Breast epithelium (tissue), 4 donors: Measurements from ENCODE around the gene OCIAD2. TPM values are rescaled to one million over a fixed set of nuclear protein-coding genes. Genes with fewer than 3 reads are reported as not detected.

Experiments used
- DNase-seq, 2 donors: peaks; one replicate each; pipeline ENCODE4 v3.0.0-alpha.2; 2019; ENCODE audit warnings: low spot score in 2 of 2
- H3K27ac ChIP-seq, 2 donors: fragments of 200-600 bp; sonication (generic) in 1 of 2; one replicate each; pipeline ENCODE4 v1.5.1; 2016 to 2019; ENCODE audit warnings: mild to moderate bottlenecking in 1 of 2
- H3K27me3 ChIP-seq, 2 donors: fragments of 200-600 bp; sonication (generic) in 1 of 2; one replicate each; pipeline versions ENCODE4 v1.5.1 to v1.6.0; 2017 to 2019; ENCODE audit warnings: control low read depth in 1 of 2, mild to moderate bottlenecking in 1 of 2
- H3K36me3 ChIP-seq: fragments of 200-600 bp; one replicate; pipeline ENCODE4 v1.5.1; 2019
- H3K4me1 ChIP-seq, 2 donors: fragments of 200-600 bp; sonication (generic); one replicate each; pipeline ENCODE4 v1.5.1; 2016 to 2019; ENCODE audit warnings: control low read depth in 1 of 2
- H3K4me3 ChIP-seq, 3 donors: fragments of 200-600 bp; sonication (generic); 1 replicate in 2 of 3; 2 replicates in 1 of 3; pipeline ENCODE4 v1.5.1; 2016 to 2019; ENCODE audit warnings: mild to moderate bottlenecking in 3 of 3, moderate library complexity in 2 of 3
- H3K9me3 ChIP-seq, 2 donors: fragments of 200-600 bp; sonication (generic) in 1 of 2; one replicate each; pipeline ENCODE4 v1.5.1; 2016 to 2019; ENCODE audit warnings: control low read depth in 1 of 2
- POLR2A ChIP-seq: fragments of 450-650 bp; IDR thresholded peaks from one replicate; pipeline ENCODE4 v1.6.1; 2016; ENCODE audit warnings: antibody characterized with exemption, mild to moderate bottlenecking, moderate library complexity
- POLR2AphosphoS5 ChIP-seq, 3 donors: sonication (generic); formaldehyde crosslinking; IDR thresholded peaks; one replicate each; pipeline ENCODE4 v1.6.1; 2017; ENCODE audit warnings: antibody characterized with exemption in 3 of 3
- intact Hi-C: fragments of 100-400 bp; cut with DNase I; formaldehyde crosslinking; loops from one replicate; pipeline ENCODE4 v1.15.1; 2023; ENCODE audit warnings: low total_unique reads
- total RNA-seq, 3 donors: library from RNA; depleted of rRNA; stranded (reverse); fragments of >200 nt; gene quantifications; one replicate each; pipeline ENCODE4 v1.1.0, GENCODE V29; 2016
- TF ChIP-seq, protein P1 (sequence below), 3 donors: fragments of 450-650 bp; IDR thresholded peaks; one replicate each; pipeline ENCODE4 v1.5.1; 2016 to 2017; ENCODE audit warnings: antibody characterized with exemption in 3 of 3, mild to moderate bottlenecking in 3 of 3, moderate library complexity in 3 of 3

Gene OCIAD2
- total RNA-seq, 3 donors from 2014 or later = 9.2 to 22.0 (median 9.9) TPM

DNA sequence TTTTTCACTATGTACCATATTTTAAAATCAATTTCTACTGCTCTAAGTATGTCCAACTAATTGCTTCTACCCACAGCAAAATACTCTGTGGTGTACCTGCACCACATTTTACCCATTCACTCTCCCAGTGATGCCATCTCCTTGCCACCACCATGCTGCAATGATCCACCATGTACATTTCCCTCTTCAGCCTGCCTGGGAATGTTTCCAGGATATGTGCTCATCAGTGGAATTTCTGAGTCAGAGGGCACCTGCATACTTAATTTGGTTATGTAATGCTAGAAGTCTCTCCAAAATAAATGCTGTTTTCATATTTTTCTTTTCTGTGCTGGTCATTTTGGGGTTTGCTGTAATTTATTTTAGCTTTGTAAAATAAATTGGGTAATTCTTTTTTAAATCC is 33.2 kb upstream of the OCIAD2 start:
- no peak for TF ChIP-seq POLR2A
- TF ChIP-seq, protein P1, sequence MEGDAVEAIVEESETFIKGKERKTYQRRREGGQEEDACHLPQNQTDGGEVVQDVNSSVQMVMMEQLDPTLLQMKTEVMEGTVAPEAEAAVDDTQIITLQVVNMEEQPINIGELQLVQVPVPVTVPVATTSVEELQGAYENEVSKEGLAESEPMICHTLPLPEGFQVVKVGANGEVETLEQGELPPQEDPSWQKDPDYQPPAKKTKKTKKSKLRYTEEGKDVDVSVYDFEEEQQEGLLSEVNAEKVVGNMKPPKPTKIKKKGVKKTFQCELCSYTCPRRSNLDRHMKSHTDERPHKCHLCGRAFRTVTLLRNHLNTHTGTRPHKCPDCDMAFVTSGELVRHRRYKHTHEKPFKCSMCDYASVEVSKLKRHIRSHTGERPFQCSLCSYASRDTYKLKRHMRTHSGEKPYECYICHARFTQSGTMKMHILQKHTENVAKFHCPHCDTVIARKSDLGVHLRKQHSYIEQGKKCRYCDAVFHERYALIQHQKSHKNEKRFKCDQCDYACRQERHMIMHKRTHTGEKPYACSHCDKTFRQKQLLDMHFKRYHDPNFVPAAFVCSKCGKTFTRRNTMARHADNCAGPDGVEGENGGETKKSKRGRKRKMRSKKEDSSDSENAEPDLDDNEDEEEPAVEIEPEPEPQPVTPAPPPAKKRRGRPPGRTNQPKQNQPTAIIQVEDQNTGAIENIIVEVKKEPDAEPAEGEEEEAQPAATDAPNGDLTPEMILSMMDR (IDR thresholded peaks at IDR 0.05) = no peak
- no peak for TF ChIP-seq POLR2AphosphoS5 (IDR thresholded peaks at IDR 0.05)
- H3K27me3 ChIP-seq = no peaks in the 10 kb centered on the region
- no peaks in the 10 kb centered on the region for H3K4me1 ChIP-seq
- no peak overlapping the region for H3K4me3 ChIP-seq
- peak in 1 of 2 donors; percentile 19 for DNase-seq
- H3K36me3 ChIP-seq = no peaks in the 10 kb centered on the region
- peaks cover 5 to 6% of the 10 kb centered on the region in 2 donors for H3K9me3 ChIP-seq
- no peak overlapping the region for H3K27ac ChIP-seq
- intact Hi-C loops = no loop called here

DNA sequence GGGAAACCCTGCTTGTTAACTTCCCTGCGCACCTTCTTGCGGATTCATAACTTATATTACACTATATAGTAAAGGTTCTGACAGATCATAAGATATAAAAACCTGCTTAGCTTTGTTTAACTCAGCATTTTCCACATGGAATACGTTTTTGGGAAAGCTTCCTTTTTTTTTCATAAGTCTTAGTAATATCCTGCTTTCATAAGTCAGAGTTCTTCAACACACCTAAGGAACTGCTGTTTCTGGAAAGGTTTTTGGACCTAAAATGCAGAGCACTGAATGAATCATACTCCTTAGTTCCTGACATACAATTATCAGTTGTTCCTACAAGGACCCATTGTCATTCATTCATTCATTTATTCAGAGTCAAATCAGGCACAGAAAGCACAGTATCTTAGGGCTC is 32.3 kb upstream of the OCIAD2 start:
- TF ChIP-seq, protein P1 (IDR thresholded peaks at IDR 0.05) = no peak
- TF ChIP-seq POLR2A (no peak), POLR2AphosphoS5 (IDR thresholded peaks at IDR 0.05) (no peak)
- DNase-seq = no peak
- no peak overlapping the region for H3K4me3 ChIP-seq
- H3K4me1 ChIP-seq = no peaks in the 10 kb centered on the region
- no peaks in the 10 kb centered on the region for H3K36me3 ChIP-seq
- intact Hi-C loops = no loop called here
- peaks cover 5 to 6% of the 10 kb centered on the region in 2 donors for H3K9me3 ChIP-seq
- H3K27ac ChIP-seq = no peak overlapping the region
- no peaks in the 10 kb centered on the region for H3K27me3 ChIP-seq

DNA sequence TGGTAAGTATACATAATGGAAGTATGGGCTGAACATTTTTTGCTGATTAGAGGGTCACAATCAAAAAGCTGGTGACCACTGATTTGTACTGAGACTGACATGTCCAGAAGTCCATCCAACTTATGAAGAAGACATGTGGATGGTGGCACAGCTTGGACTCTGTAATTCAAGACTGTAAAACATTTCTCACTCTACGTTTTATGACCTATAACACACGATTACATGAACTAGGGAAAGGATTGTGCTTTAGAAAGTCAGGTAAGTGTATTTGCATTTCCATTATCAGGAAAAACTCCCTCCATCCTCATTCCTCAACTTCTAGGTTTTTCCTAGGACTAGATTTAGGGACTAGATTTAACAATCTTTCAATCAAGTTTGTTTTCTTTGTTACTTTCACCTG is 30.5 kb upstream of the OCIAD2 start:
- Histone ChIP-seq H3K27me3 (no peaks in the 10 kb centered on the region), H3K4me1 (no peaks in the 10 kb centered on the region), H3K36me3 (no peaks in the 10 kb centered on the region), H3K27ac (no peak overlapping the region), H3K4me3 (no peak overlapping the region), H3K9me3 (peaks cover 5 to 6% of the 10 kb centered on the region in 2 donors)
- DNase-seq = no peak
- TF ChIP-seq POLR2AphosphoS5 (IDR thresholded peaks at IDR 0.05) = no peak
- no peak for TF ChIP-seq POLR2A
- TF ChIP-seq, protein P1 (IDR thresholded peaks at IDR 0.05) = no peak
- intact Hi-C loops = no loop called here

DNA sequence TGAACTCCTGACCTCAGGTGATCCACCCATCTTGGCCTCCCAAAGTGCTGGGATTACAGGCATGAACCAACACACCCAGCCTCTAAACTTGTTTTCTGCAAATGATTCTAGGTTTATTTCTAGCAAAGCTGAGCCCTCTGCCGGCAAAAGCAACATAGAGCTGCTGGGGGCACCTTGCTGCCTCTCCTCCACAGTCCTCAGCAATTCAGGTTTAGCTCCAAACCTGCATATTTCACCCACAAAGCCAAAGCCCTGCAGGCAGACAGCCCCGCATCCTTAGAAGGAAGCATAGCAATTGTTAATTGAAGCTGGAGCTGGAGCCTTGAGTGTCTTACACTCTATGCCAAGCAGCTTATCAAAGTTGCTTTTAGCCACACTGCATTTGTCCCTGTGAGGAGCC is 24.9 kb upstream of the OCIAD2 start:
- no peak for TF ChIP-seq POLR2AphosphoS5 (IDR thresholded peaks at IDR 0.05)
- TF ChIP-seq, protein P1 (IDR thresholded peaks at IDR 0.05) = no peak
- TF ChIP-seq POLR2A = no peak

DNA sequence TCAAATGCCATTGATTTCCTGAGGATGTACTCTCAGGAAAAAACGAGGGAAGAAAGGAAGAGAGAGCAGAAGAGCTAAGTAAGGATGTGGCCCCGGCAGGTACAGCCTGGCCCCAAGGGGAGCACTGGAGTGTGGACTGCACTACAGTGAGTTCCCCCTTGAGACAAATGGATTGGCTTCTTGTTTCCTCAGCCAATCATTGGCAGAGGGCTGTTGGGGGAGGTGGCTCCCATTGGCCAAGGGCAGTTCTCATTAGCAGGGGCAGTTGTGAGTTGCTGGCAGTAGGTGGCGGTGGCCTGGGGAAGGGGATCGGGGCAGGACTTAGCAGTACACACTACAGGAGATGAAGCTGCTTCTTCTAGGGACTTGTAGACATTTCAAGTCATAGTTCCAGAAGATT is 24.1 kb upstream of the OCIAD2 start:
- Histone ChIP-seq H3K9me3 (no peaks in the 10 kb centered on the region), H3K36me3 (no peaks in the 10 kb centered on the region), H3K4me1 (no peaks in the 10 kb centered on the region), H3K27ac (no peak overlapping the region), H3K27me3 (no peaks in the 10 kb centered on the region), H3K4me3 (no peak overlapping the region)
- TF ChIP-seq, protein P1 (IDR thresholded peaks at IDR 0.05) = no peak
- no peak for TF ChIP-seq POLR2AphosphoS5 (IDR thresholded peaks at IDR 0.05)
- DNase-seq = no peak
- intact Hi-C loops = no loop called here

More for the DNA sequence above, 24.9 kb upstream of the OCIAD2 start:
- Histone ChIP-seq H3K27ac (no peak overlapping the region), H3K9me3 (no peaks in the 10 kb centered on the region), H3K4me3 (no peak overlapping the region), H3K36me3 (no peaks in the 10 kb centered on the region), H3K27me3 (no peaks in the 10 kb centered on the region), H3K4me1 (no peaks in the 10 kb centered on the region)
- intact Hi-C loops = no loop called here
- no peak for DNase-seq
